HG02884 (cell line): ENCODE results near the gene RGPD5.
"Not testable (repeated sequence)": the region's sequence is repeated elsewhere in the genome, so short reads cannot be mapped to it uniquely, and the experiment has no call there.

Source experiments
- ATAC-seq: cut with Tn5 transposase; IDR thresholded peaks from one replicate; pipeline ENCODE4 v1.9.1; 2021; ENCODE audit warnings: mild to moderate bottlenecking, moderate library complexity; ENCODE audit not compliant: unreplicated experiment

The RGPD5 gene

GRCh38 chr2:109794074-109794737 is at the start of gene RGPD5:
RGPD5 (plus strand) TSS chr2:109794305; CDS start chr2:109794466, 161 bp downstream.
- peak; percentile 98 for ATAC-seq

DNA sequence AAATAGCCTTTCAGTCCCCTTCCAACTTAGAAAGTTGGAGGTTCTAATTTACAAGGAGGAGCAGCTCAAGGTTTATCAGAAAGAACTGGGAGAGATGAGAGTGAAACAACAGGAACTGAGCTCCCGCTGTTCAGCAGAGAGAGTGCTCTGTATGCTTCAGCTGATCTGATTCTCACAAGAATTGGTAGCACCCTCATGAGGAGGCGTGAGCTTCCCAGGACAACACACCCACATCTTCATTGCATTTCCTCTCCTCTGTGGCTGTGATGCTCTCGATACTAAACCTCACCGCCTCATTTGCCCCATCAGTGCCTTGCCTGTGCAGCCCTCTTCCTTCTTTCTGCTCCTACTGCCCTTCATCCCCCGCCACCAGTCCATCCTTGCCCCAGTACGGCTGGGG is 42.5 kb upstream of the RGPD5 start:
- not testable (repeated sequence) for ATAC-seq

DNA sequence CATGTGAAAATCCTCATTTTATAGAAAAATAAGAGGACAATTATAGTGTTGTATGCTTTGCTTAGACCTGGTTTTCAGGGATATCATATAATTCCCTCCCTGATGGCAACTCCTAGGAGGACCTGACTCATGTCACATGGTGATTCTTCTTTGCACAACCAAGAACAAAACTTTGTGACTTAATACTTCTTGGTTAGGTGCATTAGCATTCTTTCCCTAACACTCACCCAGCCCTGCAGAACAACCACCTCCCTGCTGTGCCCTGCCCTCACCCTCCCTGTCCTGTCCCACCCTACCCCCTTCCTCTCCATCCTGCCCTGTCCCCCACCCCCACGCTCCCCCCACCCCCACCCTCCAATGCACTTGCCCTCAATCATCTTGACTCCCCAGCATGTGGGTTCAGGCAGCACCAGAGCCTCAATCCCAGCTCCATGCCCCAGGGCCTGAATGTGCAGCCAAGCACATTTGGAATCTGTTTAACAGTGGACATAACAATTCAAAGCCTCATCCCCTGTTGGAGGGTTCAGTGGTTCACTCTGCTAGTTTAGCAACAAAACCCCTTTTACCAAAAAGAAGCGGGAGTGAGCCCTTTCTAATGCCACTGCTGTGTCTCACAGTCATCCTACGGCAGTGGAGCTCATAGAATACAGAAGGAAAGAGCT is 36.8 kb upstream of the RGPD5 start:
- ATAC-seq, result not testable (repeated sequence)

GRCh38 chr2:109760265-109761042 is 33.7 kb upstream of the RGPD5 start:
- ATAC-seq, result not testable (repeated sequence)

DNA sequence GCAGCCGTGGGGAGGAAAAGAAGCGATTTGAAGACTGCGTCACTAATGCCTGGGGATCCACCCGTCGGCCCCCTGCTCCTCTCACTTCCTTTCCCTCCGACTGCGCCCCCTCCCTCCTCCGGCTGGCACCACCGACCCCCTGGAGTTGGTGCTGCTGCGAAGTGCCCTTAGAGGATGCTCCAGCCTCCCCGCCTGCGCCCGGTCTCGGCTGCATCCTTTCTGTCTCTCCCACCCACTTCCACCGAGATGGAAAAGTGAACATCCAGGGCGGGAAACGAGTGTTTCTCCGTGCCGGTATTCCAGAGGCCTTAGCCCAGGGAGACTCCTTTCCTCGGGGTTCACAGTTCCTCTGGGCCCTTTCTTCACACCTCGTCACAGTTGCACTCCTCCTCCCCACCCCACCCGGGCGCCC is 33.1 kb upstream of the RGPD5 start:
- not testable (repeated sequence) for ATAC-seq

GRCh38 chr2:109761976-109762375 is 32.1 kb upstream of the RGPD5 start:
- ATAC-seq, result not testable (repeated sequence)

GRCh38 chr2:109766074-109766473 is 28.0 kb upstream of the RGPD5 start:
- ATAC-seq, result not testable (repeated sequence)

- not testable (repeated sequence) for ATAC-seq
Observed at GRCh38 chr2:109766886-109767578, 27.1 kb upstream of the RGPD5 start.

GRCh38 chr2:109768934-109769333 is 25.2 kb upstream of the RGPD5 start:
- ATAC-seq, result not testable (repeated sequence)

GRCh38 chr2:109779118-109779517 is 15.0 kb upstream of the RGPD5 start:
- ATAC-seq, result not testable (repeated sequence)

DNA sequence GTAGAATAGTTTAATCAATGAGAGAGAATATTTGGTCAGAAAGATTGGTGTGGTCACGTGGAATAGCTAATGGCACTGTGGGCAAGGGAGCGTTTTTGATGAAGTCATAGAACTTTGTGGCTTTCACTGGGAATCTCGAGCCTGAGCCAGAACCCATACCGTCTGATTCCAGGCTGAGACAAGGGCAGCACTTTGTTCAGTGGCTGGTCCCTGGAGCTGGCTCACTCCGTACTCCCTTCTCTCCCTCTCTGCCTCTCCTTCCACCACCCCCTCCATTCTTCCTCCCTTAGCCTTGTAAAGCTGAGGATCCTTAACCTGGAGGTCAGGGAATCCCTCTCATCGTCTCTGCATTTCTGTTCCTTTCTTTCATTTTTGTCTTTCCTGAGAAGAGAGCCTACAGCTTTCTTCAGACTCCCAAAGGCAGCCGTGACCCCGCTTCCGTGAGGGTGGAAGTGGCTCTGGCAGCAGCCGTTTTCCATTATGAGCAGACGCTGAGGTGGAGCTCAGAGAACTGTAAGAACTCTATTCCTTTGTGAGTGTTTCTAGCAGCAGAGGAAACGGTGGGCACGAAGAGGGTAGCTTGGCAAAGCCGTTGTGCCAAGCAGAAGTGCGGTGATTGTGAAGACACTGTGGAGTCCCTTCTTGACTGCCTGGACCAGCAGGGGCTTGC is 12.8 kb upstream of the RGPD5 start:
- ATAC-seq, result not testable (repeated sequence)

- not testable (repeated sequence) for ATAC-seq
Observed at GRCh38 chr2:109782446-109782993, 11.6 kb upstream of the RGPD5 start.

- ATAC-seq, result not testable (repeated sequence)
Observed at GRCh38 chr2:109791530-109792279, 2.4 kb upstream of the RGPD5 start.

DNA sequence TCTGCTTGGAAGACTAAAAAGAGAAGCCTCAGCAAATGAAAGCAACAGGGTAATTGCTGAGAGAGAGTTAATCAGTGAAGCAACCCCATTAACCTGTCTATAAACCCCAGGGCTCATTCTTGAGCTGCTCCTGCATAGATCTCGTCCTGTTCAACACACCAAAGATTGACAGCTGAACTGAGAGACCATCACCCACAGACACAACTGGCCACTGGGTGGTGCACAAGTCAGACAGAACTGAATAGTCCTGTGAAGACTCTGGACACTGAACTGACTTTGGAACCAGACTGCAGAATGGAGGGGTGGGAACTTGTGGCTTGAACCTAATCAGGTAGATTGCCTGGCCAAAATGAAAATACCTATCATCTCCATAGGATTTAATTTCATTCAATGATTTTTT is 1.4 kb upstream of the RGPD5 start:
- ATAC-seq, result not testable (repeated sequence)

DNA sequence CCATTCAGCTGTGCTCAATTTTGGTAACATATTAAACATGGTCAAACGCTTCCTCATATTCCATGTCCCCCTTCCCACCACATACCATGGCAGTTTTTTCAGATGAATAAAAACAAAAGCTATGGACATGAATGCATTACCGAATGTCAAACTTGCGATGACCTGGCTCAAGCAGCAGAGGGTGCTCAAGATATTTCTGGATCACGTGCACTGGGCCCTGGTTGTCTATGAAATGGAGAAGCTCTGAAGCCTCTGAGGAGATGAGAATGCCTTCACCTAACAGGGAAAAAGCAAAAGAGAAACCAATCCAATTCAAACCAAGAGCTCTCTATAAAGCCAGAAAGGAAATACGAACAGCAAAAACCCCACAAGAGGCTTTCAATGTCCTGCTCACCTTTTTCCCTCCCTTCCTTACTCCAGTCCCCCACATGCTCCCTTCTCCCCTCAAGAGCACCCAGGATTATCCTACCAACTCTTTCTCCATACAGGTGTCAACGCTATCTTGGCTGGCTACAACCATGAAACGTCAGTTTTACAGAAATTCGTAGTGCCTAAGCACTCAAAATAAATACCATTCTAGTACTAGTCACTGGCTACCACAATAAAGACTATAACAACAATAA is 77.1 kb downstream of the RGPD5 start:
- peak; percentile 89 for ATAC-seq

DNA sequence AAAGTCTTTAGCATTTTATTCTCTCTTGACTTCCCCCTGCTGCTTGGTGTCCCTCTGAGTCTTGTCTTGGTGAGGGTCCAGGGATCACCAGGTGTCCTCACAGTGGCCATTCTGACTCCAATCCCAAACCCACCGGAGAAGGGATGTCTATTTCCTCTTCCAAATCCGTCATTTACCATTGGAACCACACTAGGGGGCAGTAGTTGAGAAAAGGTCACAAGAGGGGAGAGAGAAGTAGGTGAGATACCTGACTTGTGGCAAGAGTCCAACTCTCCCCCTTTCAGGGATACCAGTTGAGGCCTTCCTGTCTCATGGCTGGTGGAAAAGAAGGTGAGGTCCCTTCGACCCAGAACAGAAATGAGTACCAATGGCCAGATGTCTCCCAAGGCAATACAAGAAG is 82.5 kb downstream of the RGPD5 start:
- not testable (repeated sequence) for ATAC-seq

DNA sequence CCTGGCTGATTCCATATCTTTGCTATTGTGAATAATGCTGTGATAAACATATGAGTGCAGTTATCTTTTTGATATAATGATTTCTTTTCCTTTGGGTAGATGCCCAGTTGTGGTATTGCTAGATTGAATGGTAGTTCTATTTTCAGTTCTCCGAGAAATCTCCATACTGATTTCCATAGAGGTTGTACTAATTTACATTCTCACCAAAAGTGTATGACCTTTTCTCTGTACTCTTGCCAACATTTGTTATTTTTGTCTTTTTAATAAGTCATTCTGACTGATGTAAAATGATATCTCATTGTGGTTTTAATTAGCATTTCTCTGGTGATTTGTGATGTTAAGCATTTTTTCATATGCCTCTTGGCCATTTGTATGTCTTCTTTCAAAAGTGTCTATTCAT is 88.0 kb downstream of the RGPD5 start:
- ATAC-seq, result not testable (repeated sequence)

DNA sequence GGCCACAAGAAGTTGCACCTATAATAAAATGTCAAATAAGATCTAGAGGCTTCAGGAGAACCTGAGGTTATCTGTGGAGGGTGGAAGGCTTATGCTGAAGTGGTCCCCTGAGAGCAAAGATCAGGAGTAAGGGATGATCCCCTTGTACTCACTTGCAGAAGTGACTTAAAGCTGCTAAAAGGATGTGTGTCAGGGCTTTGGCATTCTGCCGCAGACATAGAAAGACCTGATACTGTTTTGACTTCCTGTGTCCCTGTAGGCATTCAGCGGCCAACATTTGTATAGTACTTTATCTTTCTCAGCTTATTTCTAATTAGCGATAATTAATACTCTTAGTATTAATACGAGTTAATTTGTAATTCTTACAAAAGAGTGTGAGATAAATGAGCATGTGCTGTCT is 94.3 kb downstream of the RGPD5 start:
- not testable (repeated sequence) for ATAC-seq

DNA sequence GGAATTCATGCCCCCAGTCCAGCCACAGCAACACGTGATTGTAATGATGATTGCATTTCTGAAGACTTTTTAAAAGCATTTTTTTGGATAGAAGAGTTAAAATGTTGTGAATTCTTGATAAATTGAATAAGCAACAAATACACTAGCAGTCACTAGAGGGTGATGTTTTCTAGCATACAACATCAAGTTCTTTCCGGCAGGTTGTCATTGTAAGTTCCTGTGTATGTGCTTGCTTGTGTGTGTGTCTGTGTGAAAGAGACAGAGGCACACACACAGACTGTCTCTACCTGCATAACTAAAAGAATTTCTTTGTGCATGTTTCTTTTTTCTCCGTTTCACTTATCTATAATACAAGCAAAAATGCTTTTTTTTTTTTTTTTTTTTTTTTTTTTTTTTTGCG is 95.8 kb downstream of the RGPD5 start:
- peak; percentile 55 for ATAC-seq
